WI38 (cell line): ENCODE measurements around the gene OR52A1.

Source experiments
- H3K4me3 ChIP-seq: 2 replicates; pipeline ENCODE4 v1.5.1; 2011; ENCODE audit warnings: low read depth, mild to moderate bottlenecking, control low read depth, low read length
- CTCF ChIP-seq: IDR thresholded peaks from 2 replicates; pipeline ENCODE4 v1.5.1; 2012; ENCODE audit warnings: low read depth, mild to moderate bottlenecking, control low read depth, low read length

Gene OR52A1

DNA sequence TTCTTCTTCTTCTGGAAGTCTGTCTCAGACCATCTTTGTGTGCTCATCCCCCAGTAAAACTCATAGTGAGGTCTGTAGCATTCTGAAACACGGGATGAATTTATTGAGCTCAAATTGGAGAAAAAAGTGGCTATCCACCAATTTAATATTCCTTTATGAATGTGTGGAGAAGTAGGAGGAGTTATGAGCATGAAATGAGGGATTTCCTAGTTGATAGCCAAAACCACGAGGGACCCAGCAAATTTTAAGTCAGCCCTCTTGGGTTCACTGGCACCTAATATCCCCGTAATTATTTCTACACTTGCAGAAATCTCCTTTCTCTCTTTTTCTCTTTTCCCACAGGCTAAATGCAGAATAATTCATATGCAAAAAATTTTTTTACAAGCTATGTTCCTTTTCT lies at the start of gene OR52A1:
Gene OR52A1, minus strand, starts transcription at position 101 of the 400 bp plus-strand sequence. CDS start 2,388 bp downstream, outside the sequence.
- H3K4me3 ChIP-seq = no peak within 1 kb of the TSS
- no peak for TF ChIP-seq CTCF

- H3K4me3 ChIP-seq = no peak overlapping the region
- TF ChIP-seq CTCF = no peak
These were observed 48.8 kb upstream of the OR52A1 start for GRCh38 chr11:5203366-5203765.

DNA sequence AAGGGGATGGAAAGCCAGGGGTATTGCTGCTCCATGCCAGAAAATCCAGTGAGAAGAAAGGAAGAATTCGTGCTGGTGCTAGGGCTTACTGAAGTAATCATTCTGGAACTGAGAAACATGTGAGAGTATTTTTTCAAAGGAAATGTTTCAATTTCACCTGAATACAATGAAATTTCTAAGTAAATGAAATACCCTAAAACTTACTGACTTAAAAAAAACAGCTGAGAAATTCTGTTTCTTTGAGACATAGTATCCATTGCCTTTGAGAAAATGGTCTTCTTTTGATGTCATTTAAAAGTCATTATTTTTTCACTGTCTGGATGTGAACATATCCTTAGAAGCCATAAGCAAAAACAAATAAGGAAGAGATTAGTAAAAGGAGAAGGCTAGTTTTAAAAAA lies 46.0 kb upstream of the OR52A1 start, which contains the start of gene OR51V1:
Gene OR51V1, minus strand, starts transcription at position 101 of the 400 bp plus-strand sequence. Its CDS starts 0 bp downstream, at position 101.
- no peak for TF ChIP-seq CTCF
- H3K4me3 ChIP-seq = no peak within 1 kb of the TSS

GRCh38 chr11:5198285-5198684 lies 43.7 kb upstream of the OR52A1 start:
- TF ChIP-seq CTCF = no peak
- H3K4me3 ChIP-seq = no peak overlapping the region

DNA sequence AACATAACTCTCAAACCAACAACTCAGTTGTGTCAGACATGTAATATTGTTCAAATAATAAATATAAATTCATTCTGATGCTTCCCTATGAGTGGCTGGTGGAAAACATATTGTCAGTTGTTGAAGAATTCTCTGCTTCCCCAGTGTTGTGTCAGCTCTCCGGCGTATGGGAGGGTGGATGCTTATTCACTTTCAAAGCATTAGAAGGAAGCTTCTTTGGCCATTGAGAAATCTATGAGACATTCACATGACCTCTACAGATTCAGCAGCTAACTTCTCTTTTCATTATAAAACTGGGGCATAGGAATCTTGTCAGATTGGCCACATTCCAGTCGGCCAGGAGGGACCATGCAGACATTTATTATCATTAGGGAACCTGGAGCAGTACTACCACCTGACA lies 43.0 kb upstream of the OR52A1 start:
- H3K4me3 ChIP-seq = no peak overlapping the region
- TF ChIP-seq CTCF = no peak

DNA sequence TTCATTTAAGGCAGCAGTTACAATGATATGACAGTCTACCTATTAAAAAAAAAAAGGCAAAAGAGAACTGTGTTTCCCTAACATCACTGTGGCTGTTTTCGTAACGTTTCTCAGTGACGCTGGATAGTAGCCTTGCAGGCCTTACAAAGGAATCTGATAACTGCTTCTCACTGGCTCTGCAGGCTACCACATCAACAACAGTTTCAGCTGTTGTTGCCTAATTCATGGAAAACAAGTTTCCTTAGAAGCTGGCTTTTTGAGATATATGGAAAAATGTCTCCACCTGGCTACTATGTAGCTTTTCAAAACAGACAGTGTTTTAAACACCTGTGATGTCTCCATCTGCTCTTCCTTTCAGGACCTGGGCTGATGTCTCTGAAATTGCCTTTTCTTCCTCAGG lies 42.2 kb upstream of the OR52A1 start:
- TF ChIP-seq CTCF = no peak
- no peak overlapping the region for H3K4me3 ChIP-seq

DNA sequence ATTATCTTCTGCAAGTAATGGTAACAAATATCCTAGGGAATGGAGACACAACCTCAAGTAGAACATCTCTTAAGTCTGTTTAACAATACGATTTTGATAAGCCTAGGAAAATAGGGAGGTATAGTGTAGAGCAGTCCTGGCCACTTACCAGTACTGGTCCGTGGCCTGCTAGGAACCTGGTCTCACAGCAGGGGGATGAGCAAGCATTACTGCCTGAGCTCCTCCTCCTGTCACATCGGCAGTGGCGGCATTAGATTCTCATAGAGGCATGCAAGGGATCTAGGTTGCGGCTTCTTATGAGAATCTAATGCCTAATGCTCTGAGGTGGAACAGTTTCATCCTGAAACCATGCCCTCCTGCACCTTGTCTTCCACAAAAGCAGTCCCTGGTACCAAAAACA lies 41.5 kb upstream of the OR52A1 start:
- H3K4me3 ChIP-seq = no peak overlapping the region
- TF ChIP-seq CTCF = no peak
